Measurements from ENCODE around the gene RAB11A. TPM values are rescaled to one million over a fixed set of nuclear protein-coding genes. Genes with fewer than 3 reads are reported as not detected.

RAB11A gene
- total RNA-seq, 1 donor from 2014 or later: 234 TPM

DNA sequence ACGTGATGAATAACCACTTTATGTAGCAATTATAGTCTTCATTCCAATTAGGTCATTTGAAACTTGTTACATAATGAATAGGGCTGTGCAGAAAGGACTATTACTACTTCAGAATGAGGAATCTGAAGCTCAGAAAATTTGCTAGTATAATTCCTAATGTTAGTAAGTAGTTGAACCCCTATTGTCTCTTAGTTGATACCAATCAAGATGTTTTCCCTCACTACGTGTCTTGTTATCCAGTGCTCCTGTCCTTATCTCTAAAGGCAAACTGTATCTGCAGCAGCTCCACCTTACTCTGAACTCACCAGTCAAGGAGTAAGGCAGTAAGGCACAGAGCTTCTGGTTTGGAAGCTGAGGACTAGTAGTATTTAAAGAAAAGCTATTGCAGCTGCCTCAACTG, 32.0 kb downstream of the RAB11A start:
- TF ChIP-seq, protein P1, sequence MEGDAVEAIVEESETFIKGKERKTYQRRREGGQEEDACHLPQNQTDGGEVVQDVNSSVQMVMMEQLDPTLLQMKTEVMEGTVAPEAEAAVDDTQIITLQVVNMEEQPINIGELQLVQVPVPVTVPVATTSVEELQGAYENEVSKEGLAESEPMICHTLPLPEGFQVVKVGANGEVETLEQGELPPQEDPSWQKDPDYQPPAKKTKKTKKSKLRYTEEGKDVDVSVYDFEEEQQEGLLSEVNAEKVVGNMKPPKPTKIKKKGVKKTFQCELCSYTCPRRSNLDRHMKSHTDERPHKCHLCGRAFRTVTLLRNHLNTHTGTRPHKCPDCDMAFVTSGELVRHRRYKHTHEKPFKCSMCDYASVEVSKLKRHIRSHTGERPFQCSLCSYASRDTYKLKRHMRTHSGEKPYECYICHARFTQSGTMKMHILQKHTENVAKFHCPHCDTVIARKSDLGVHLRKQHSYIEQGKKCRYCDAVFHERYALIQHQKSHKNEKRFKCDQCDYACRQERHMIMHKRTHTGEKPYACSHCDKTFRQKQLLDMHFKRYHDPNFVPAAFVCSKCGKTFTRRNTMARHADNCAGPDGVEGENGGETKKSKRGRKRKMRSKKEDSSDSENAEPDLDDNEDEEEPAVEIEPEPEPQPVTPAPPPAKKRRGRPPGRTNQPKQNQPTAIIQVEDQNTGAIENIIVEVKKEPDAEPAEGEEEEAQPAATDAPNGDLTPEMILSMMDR (IDR thresholded peaks at IDR 0.05; ENCODE audit: unreplicated experiment): no peak
- no peaks in the 10 kb centered on the region for H3K9me3 Mint-ChIP-seq (ENCODE audit: low read depth)
- H3K27ac Mint-ChIP-seq: no peak overlapping the region
- H3K36me3 Mint-ChIP-seq (ENCODE audit: insufficient read depth): peaks cover 20% of the 10 kb centered on the region
- H3K4me1 Mint-ChIP-seq (ENCODE audit: low read depth): peaks cover 8% of the 10 kb centered on the region
- no peak for DNase-seq (ENCODE audit: low spot score, unreplicated experiment)
- H3K4me3 Mint-ChIP-seq (ENCODE audit: low read depth): no peak overlapping the region
- H3K27me3 Mint-ChIP-seq: no peaks in the 10 kb centered on the region

DNA sequence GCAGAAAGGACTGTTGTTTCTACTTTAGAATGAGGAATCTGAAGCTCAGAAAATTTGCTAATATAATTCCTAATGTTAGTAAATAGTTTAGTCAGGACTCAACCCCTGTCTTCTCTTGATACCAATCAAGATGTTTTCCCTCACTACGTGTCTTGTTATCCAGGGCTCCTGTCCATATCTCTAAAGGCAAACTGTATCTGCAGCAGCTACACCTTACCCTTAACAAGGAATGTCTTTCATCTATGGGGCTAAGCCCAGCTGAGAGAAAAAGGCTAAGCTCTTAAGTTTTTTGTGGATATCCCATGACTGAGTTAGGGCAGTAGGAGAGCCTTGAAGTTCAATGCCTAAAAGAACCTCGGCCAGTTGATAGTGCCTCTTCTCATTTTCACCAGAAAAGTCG, 32.5 kb downstream of the RAB11A start:
- peaks cover 11% of the 10 kb centered on the region for H3K4me1 Mint-ChIP-seq (ENCODE audit: low read depth)

DNA sequence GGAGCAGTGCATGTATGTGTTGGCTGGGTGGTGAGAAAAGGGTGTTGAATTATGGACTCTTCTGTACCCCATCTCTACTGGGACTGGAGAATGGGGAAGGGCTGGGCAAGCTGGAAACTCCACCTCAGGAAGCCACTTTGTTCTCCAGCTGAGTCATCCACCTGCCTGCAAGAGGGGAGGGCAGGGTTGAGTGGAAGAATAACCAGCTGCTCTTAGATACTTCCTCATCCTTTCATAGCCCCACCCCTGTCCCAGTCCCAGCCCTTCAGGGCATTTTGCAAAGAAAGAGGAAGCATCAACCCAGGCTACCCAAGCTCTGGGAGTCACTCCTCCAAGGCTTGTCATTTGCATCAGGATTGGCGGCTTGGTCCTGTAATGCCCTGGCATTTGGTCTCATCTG, 33.1 kb downstream of the RAB11A start:
- no peak overlapping the region for H3K27ac Mint-ChIP-seq
- no peak overlapping the region for H3K4me3 Mint-ChIP-seq (ENCODE audit: low read depth)
- H3K36me3 Mint-ChIP-seq (ENCODE audit: insufficient read depth): peaks cover 19% of the 10 kb centered on the region
- DNase-seq (ENCODE audit: low spot score, unreplicated experiment): no peak
- H3K9me3 Mint-ChIP-seq (ENCODE audit: low read depth): no peaks in the 10 kb centered on the region
- H3K4me1 Mint-ChIP-seq (ENCODE audit: low read depth): peaks cover 11% of the 10 kb centered on the region
- TF ChIP-seq, protein P1 (IDR thresholded peaks at IDR 0.05; ENCODE audit: unreplicated experiment): no peak
- H3K27me3 Mint-ChIP-seq: no peaks in the 10 kb centered on the region

More for the DNA sequence above, 32.5 kb downstream of the RAB11A start:
- H3K9me3 Mint-ChIP-seq (ENCODE audit: low read depth): no peaks in the 10 kb centered on the region
- TF ChIP-seq, protein P1 (IDR thresholded peaks at IDR 0.05; ENCODE audit: unreplicated experiment): no peak
- no peak overlapping the region for H3K27ac Mint-ChIP-seq
- no peak for DNase-seq (ENCODE audit: low spot score, unreplicated experiment)
- peaks cover 18% of the 10 kb centered on the region for H3K36me3 Mint-ChIP-seq (ENCODE audit: insufficient read depth)
- H3K4me3 Mint-ChIP-seq (ENCODE audit: low read depth): no peak overlapping the region
- no peaks in the 10 kb centered on the region for H3K27me3 Mint-ChIP-seq

DNA sequence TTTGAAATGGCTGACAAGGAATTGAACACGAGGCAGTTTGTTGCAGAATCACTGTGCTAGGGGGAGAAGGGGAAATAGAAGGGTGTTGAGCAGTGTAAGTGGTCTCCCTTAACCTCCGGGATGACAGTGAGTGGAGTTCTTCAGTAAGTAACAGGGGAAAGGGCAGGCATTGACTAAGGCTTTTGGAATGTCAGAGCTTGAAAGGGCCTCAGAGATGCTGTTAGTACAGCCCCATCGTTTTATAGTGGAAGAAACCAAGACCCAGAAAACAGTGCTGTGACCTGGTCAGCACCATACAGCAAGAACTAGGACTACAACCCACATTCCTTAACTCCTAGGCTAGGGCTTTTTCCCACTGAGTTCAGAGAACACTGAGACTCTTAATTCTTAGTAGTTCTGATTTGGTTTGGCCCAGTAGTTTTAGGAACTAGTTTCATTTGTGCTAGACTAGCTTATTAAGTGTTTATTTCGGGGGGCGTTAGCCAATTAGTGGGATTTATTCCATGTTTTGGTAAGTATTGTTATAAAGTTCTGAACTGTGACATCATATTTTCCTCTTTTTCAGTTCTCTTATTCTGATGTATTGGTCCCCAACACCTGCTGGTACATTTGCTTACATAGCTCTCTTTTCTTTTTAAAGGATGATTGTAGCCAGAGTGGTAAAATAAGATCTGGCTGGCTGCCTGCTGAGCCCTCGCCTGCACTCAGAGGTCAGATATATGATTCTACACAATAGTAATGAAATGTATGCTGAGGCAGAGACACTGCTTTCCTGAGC, 34.2 kb downstream of the RAB11A start:
- TF ChIP-seq, protein P1 (IDR thresholded peaks at IDR 0.05; ENCODE audit: unreplicated experiment): no peak
- no peak for DNase-seq (ENCODE audit: low spot score, unreplicated experiment)

DNA sequence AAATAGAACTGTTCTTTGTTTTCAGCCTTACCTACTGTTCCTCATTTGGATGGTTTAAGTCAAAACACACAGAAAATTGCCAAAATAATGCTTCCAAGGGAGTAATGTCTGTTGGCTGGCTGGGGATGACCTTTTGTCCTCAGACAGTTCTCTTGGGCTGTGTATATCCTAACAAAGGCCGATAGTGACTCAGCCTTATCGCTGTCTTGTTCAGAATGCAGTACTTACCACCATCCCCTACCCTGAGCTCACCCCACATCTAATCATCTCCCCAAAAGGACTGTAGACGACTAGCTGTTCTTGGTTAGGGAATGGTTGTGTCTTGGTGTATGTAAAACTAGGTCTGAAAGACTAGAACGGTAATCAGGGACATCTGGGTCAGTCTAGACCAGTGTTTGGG, 35.0 kb downstream of the RAB11A start:
- H3K27ac Mint-ChIP-seq: no peak overlapping the region
- no peaks in the 10 kb centered on the region for H3K27me3 Mint-ChIP-seq
- TF ChIP-seq, protein P1 (IDR thresholded peaks at IDR 0.05; ENCODE audit: unreplicated experiment): no peak
- DNase-seq (ENCODE audit: low spot score, unreplicated experiment): no peak
- H3K36me3 Mint-ChIP-seq (ENCODE audit: insufficient read depth): peaks cover 16% of the 10 kb centered on the region
- no peaks in the 10 kb centered on the region for H3K9me3 Mint-ChIP-seq (ENCODE audit: low read depth)
- peaks cover 11% of the 10 kb centered on the region for H3K4me1 Mint-ChIP-seq (ENCODE audit: low read depth)
- H3K4me3 Mint-ChIP-seq (ENCODE audit: low read depth): no peak overlapping the region

More for the DNA sequence above, 34.2 kb downstream of the RAB11A start:
- Mint-ChIP-seq H3K4me3 (ENCODE audit: low read depth) (no peak overlapping the region), H3K4me1 (ENCODE audit: low read depth) (peaks cover 11% of the 10 kb centered on the region), H3K9me3 (ENCODE audit: low read depth) (no peaks in the 10 kb centered on the region), H3K36me3 (ENCODE audit: insufficient read depth) (peaks cover 18% of the 10 kb centered on the region), H3K27ac (no peak overlapping the region), H3K27me3 (no peaks in the 10 kb centered on the region)

All from progenitor cell of endocrine pancreas (in vitro differentiated cells).